ENCODE measurements around the gene SPSB3.

SPSB3 gene

GRCh38 chr16:1775006-1775845 is 7.1 kb downstream of the SPSB3 start:
- DNase-seq (ENCODE audit: low read depth) = no peak

- no peak for DNase-seq (ENCODE audit: low read depth)
These were observed 8.0 kb downstream of the SPSB3 start for GRCh38 chr16:1774448-1774780.

- DNase-seq (ENCODE audit: low read depth) = no peak
These were observed 8.5 kb downstream of the SPSB3 start for GRCh38 chr16:1773703-1774447.

GRCh38 chr16:1772908-1773702 is 9.3 kb downstream of the SPSB3 start, which contains the start of gene MRPS34:
TSS of gene MRPS34 (minus strand) at chr16:1773134. CDS start at chr16:1773119, 15 bp downstream.
- DNase-seq (ENCODE audit: low read depth) = no peak

- no peak for DNase-seq (ENCODE audit: low read depth)
These were observed 9.9 kb downstream of the SPSB3 start, which contains the start of gene EME2 for GRCh38 chr16:1772362-1772907. TSS of gene EME2 (plus strand) at chr16:1772810. CDS start at chr16:1773228, 418 bp downstream.

GRCh38 chr16:1771864-1772361 is 10.5 kb downstream of the SPSB3 start:
- no peak for DNase-seq (ENCODE audit: low read depth)

- DNase-seq (ENCODE audit: low read depth) = no peak
These were observed 11.0 kb downstream of the SPSB3 start, which contains the start of gene NME3 for GRCh38 chr16:1771188-1771863. TSS of gene NME3 (minus strand) at chr16:1771543. CDS start at chr16:1771534, 9 bp downstream.

GRCh38 chr16:1770328-1771187 is 11.8 kb downstream of the SPSB3 start:
- DNase-seq (ENCODE audit: low read depth) = no peak

GRCh38 chr16:1769402-1770300 is 12.7 kb downstream of the SPSB3 start:
- DNase-seq (ENCODE audit: low read depth) = no peak

- no peak for DNase-seq (ENCODE audit: low read depth)
These were observed 13.5 kb downstream of the SPSB3 start for GRCh38 chr16:1768767-1769401.

- no peak for DNase-seq (ENCODE audit: low read depth)
These were observed 14.2 kb downstream of the SPSB3 start for GRCh38 chr16:1768061-1768766.

GRCh38 chr16:1767116-1767994 is 15.0 kb downstream of the SPSB3 start:
- DNase-seq (ENCODE audit: low read depth) = no peak

GRCh38 chr16:1766701-1767100 is 15.7 kb downstream of the SPSB3 start:
- no peak for DNase-seq (ENCODE audit: low read depth)

- DNase-seq (ENCODE audit: low read depth) = no peak
These were observed 16.1 kb downstream of the SPSB3 start for GRCh38 chr16:1766231-1766630.

GRCh38 chr16:1765826-1766225 is 16.5 kb downstream of the SPSB3 start:
- no peak for DNase-seq (ENCODE audit: low read depth)

GRCh38 chr16:1764971-1765370 is 17.4 kb downstream of the SPSB3 start:
- DNase-seq (ENCODE audit: low read depth) = no peak

All from HS-5 (cell line).